HL-60 (cell line): Measurements from ENCODE around the gene TJP3.

Experiments used
- GABPA ChIP-seq: IDR thresholded peaks from 2 replicates; pipeline ENCODE4 v1.6.1; 2012; ENCODE audit warnings: low read depth
- POLR2AphosphoS5 ChIP-seq: IDR thresholded peaks from 2 replicates; pipeline ENCODE4 v1.6.1; 2012; ENCODE audit warnings: low read depth
- SPI1 ChIP-seq: IDR thresholded peaks from 2 replicates; pipeline ENCODE4 v1.6.1; 2012; ENCODE audit warnings: low read depth, mild to moderate bottlenecking, borderline replicate concordance
- TF ChIP-seq, protein P1 (sequence below): IDR thresholded peaks from one replicate; pipeline ENCODE4 v1.5.1; 2011; ENCODE audit warnings: low read length, control low read depth, inconsistent platforms; ENCODE audit not compliant: insufficient read depth
- TF ChIP-seq, protein P2 (sequence below): IDR thresholded peaks from 2 replicates; pipeline ENCODE4 v1.6.1; 2012; ENCODE audit warnings: low read depth; ENCODE audit not compliant: insufficient replicate concordance

DNA sequence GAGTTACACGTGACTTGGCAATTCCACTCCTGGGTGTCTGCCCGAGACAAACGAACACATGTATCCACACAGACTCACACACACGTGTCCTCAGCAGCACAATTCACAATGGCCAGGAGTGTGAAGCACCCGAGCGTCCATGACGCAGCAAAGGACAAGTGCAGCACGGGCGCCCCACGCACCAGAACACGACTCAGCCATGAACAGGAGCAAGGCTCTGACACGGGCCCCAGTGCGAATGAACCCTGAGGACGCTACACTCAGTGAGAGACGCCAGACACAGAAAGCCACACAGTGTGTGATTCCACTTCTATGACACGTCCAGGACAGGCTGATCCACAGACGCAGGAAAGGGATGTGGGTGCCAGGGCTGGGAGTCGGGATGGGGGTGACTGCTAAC, 44.3 kb upstream of the TJP3 start:
- TF ChIP-seq, protein P1, sequence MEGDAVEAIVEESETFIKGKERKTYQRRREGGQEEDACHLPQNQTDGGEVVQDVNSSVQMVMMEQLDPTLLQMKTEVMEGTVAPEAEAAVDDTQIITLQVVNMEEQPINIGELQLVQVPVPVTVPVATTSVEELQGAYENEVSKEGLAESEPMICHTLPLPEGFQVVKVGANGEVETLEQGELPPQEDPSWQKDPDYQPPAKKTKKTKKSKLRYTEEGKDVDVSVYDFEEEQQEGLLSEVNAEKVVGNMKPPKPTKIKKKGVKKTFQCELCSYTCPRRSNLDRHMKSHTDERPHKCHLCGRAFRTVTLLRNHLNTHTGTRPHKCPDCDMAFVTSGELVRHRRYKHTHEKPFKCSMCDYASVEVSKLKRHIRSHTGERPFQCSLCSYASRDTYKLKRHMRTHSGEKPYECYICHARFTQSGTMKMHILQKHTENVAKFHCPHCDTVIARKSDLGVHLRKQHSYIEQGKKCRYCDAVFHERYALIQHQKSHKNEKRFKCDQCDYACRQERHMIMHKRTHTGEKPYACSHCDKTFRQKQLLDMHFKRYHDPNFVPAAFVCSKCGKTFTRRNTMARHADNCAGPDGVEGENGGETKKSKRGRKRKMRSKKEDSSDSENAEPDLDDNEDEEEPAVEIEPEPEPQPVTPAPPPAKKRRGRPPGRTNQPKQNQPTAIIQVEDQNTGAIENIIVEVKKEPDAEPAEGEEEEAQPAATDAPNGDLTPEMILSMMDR = no peak
- TF ChIP-seq, protein P2, sequence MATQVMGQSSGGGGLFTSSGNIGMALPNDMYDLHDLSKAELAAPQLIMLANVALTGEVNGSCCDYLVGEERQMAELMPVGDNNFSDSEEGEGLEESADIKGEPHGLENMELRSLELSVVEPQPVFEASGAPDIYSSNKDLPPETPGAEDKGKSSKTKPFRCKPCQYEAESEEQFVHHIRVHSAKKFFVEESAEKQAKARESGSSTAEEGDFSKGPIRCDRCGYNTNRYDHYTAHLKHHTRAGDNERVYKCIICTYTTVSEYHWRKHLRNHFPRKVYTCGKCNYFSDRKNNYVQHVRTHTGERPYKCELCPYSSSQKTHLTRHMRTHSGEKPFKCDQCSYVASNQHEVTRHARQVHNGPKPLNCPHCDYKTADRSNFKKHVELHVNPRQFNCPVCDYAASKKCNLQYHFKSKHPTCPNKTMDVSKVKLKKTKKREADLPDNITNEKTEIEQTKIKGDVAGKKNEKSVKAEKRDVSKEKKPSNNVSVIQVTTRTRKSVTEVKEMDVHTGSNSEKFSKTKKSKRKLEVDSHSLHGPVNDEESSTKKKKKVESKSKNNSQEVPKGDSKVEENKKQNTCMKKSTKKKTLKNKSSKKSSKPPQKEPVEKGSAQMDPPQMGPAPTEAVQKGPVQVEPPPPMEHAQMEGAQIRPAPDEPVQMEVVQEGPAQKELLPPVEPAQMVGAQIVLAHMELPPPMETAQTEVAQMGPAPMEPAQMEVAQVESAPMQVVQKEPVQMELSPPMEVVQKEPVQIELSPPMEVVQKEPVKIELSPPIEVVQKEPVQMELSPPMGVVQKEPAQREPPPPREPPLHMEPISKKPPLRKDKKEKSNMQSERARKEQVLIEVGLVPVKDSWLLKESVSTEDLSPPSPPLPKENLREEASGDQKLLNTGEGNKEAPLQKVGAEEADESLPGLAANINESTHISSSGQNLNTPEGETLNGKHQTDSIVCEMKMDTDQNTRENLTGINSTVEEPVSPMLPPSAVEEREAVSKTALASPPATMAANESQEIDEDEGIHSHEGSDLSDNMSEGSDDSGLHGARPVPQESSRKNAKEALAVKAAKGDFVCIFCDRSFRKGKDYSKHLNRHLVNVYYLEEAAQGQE = no peak
- TF ChIP-seq POLR2AphosphoS5 (no peak), GABPA (no peak), SPI1 (no peak)
